Renal cortical epithelial cell (primary cell): ENCODE data around the gene CHIT1. TPM values are rescaled to one million over a fixed set of nuclear protein-coding genes. Genes with fewer than 3 reads are reported as not detected.

Experiments used
- DNase-seq: peaks from one replicate; pipeline ENCODE4 v3.0.0-alpha.2; 2011; ENCODE audit warnings: low read depth
- total RNA-seq: library from RNA; depleted of rRNA; stranded (reverse); fragments of >200 nt; gene quantifications from 2 replicates; pipeline ENCODE4 v1.2.3, GENCODE V29; 2014

CHIT1 gene
- total RNA-seq, 1 donor from 2014 or later, result under 0.01 TPM

GRCh38 chr1:203175237-203175826, 54.1 kb downstream of the CHIT1 start, which contains the start of gene MYBPH:
Gene MYBPH, minus strand, starts transcription at chr1:203175826. Its CDS starts 71 bp downstream, at chr1:203175755.
- no peak for DNase-seq

GRCh38 chr1:203174324-203174985, 55.0 kb downstream of the CHIT1 start:
- DNase-seq, result no peak

GRCh38 chr1:203173566-203173965, 55.9 kb downstream of the CHIT1 start:
- no peak for DNase-seq

- no peak for DNase-seq
Observed at GRCh38 chr1:203173011-203173555, 56.4 kb downstream of the CHIT1 start.

GRCh38 chr1:203172184-203173010, 57.1 kb downstream of the CHIT1 start:
- DNase-seq, result peak; percentile 51

- no peak for DNase-seq
Observed at GRCh38 chr1:203171341-203172183, 57.9 kb downstream of the CHIT1 start.

GRCh38 chr1:203170625-203171330, 58.7 kb downstream of the CHIT1 start:
- peak; percentile 53 for DNase-seq

GRCh38 chr1:203169770-203170520, 59.5 kb downstream of the CHIT1 start:
- no peak for DNase-seq

- no peak for DNase-seq
Observed at GRCh38 chr1:203168991-203169390, 60.5 kb downstream of the CHIT1 start.

- DNase-seq, result no peak
Observed at GRCh38 chr1:203168256-203168786, 61.2 kb downstream of the CHIT1 start.

- no peak for DNase-seq
Observed at GRCh38 chr1:203167913-203168200, 61.6 kb downstream of the CHIT1 start.

- no peak for DNase-seq
Observed at GRCh38 chr1:203167026-203167912, 62.2 kb downstream of the CHIT1 start.

GRCh38 chr1:203166192-203166940, 63.1 kb downstream of the CHIT1 start:
- DNase-seq, result peak; percentile 26

Other genes with a start within 250 kb of the CHIT1 start
- 77.8 and 136 TPM in 2 replicates for gene TMEM183A, start 222.3 kb downstream of the CHIT1 start, total RNA-seq
- gene PPFIA4, start 203.2 kb downstream of the CHIT1 start, total RNA-seq, result 1.6 and 12.4 TPM in 2 replicates
- not detected in 2 replicates for gene MYOG, start 143.7 kb downstream of the CHIT1 start, total RNA-seq
- 4.2 and 54.7 TPM in 2 replicates for gene ADORA1, start 101.9 kb downstream of the CHIT1 start, total RNA-seq
- gene MYBPH, start 53.8 kb downstream of the CHIT1 start, total RNA-seq, result not detected in 2 replicates
- 0.10 and 0.69 TPM in 2 replicates for gene CHI3L1, start 43.0 kb downstream of the CHIT1 start, total RNA-seq
- 12.7 and 54.3 TPM in 2 replicates for gene BTG2, start 75.8 kb upstream of the CHIT1 start, total RNA-seq
- 1.7 TPM in 1 of 2 replicates, not detected in the other for gene FMOD, start 121.4 kb upstream of the CHIT1 start, total RNA-seq
- gene PRELP, start 246.1 kb upstream of the CHIT1 start, total RNA-seq, result 0.05 TPM in 1 of 2 replicates, not detected in the other